GM12873 (cell line): ENCODE results near the gene MAPK8IP3.

ENCODE experiments used
- TF ChIP-seq, protein P1 (sequence below): IDR thresholded peaks from 2 replicates; pipeline ENCODE4 v1.5.1; 2012; ENCODE audit warnings: low read depth, mild to moderate bottlenecking, moderate library complexity, low read length, control low read depth; ENCODE audit not compliant: insufficient read depth; ENCODE audit errors: missing control alignments

The MAPK8IP3 gene

DNA sequence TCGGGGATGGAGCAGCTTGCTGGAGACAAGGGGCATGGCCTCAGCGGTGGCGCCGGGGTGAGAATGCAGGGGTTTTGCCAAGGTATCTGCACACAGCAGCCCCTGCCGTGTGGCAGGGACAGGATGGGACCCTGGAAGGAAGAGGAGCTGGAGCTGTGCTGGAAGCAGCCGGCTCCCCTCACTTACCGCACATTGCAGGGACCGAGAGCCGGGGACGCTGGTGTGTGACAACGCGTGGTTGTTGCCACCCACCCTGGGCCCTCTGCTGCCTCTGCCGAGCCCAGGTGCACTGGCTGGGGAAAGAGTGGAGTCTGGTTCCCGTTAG, 79.8 kb downstream of the MAPK8IP3 start:
- TF ChIP-seq, protein P1, sequence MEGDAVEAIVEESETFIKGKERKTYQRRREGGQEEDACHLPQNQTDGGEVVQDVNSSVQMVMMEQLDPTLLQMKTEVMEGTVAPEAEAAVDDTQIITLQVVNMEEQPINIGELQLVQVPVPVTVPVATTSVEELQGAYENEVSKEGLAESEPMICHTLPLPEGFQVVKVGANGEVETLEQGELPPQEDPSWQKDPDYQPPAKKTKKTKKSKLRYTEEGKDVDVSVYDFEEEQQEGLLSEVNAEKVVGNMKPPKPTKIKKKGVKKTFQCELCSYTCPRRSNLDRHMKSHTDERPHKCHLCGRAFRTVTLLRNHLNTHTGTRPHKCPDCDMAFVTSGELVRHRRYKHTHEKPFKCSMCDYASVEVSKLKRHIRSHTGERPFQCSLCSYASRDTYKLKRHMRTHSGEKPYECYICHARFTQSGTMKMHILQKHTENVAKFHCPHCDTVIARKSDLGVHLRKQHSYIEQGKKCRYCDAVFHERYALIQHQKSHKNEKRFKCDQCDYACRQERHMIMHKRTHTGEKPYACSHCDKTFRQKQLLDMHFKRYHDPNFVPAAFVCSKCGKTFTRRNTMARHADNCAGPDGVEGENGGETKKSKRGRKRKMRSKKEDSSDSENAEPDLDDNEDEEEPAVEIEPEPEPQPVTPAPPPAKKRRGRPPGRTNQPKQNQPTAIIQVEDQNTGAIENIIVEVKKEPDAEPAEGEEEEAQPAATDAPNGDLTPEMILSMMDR = no peak

DNA sequence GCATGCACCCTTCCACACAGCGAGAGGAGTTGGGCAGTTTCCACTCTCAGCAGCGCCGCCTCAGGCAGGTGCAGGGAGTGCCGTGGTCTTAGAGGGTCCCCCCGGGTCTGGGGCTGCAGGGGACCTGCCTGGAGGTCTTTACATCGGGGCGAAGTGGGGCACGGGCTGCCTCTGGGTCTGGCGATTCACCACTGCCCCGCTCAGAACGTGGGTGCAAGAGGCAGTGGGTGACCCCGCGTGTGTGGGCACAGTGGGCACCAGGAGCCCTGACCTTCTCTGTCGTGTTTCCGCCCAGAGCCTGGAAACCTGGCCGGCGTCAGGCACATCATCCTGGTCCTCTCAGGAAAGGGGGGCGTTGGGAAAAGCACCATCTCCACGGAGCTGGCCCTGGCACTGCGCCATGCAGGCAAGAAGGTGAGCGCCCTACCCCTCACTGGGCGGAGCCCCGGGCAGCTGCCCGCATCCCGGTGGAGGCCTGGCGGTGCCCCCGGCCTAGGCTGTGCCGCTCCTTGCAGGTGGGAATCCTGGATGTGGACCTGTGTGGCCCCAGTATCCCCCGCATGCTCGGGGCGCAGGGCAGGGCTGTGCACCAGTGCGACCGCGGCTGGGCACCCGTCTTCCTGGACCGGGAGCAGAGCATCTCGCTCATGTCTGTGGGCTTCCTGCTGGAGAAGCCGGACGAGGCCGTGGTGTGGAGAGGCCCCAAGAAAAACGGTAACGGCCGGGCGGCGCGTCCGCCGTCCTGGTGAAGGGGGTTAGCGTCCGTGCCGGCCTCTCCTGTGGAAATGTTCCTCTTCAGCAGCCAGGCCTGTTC, 80.5 kb downstream of the MAPK8IP3 start:
- TF ChIP-seq, protein P1 = peak; percentile 13

DNA sequence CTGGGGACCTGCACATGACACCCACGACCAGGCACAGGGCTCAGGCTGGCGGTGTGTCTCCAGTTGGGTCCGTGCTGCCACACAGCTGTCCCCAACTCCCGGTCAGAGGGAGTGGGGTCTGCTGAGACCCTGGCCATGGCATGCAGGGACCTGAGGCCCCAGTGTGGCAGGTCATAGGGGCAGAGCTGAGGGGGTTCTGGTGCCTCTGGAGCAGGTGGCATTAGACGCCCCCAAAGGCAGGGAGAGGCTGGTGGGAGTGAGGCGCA, 81.0 kb downstream of the MAPK8IP3 start:
- TF ChIP-seq, protein P1 = no peak

DNA sequence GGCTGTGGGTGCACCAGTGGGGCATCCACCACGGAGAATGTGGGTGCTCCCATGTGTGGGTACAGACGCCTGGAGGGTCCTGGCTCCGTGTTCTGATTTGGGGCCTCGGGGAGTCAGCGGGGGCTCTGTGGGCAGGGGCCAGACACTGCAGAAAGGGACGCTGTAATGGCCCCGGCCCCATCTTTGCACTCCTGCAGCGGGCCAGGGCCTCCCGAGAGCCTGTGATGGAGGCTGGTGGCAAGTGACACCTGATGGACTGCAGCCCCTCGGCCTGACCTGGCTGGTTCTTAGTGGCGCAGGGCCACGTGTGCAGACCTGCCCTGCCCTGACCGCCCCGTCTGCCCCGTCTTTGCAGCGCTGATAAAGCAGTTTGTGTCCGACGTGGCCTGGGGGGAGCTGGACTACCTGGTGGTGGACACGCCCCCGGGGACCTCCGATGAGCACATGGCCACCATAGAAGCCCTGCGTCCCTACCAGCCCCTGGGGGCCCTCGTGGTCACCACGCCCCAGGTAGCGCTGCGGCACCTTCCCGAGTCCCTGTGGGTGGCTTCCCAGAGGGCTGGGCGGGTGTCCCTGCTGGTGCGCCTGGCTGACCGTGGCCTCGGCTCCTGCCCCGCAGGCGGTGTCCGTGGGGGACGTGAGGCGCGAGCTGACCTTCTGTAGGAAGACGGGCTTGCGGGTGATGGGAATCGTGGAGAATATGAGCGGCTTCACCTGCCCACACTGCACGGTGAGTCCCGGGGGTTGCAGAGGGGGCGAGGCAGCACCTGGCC, 81.5 kb downstream of the MAPK8IP3 start:
- TF ChIP-seq, protein P1 = no peak

DNA sequence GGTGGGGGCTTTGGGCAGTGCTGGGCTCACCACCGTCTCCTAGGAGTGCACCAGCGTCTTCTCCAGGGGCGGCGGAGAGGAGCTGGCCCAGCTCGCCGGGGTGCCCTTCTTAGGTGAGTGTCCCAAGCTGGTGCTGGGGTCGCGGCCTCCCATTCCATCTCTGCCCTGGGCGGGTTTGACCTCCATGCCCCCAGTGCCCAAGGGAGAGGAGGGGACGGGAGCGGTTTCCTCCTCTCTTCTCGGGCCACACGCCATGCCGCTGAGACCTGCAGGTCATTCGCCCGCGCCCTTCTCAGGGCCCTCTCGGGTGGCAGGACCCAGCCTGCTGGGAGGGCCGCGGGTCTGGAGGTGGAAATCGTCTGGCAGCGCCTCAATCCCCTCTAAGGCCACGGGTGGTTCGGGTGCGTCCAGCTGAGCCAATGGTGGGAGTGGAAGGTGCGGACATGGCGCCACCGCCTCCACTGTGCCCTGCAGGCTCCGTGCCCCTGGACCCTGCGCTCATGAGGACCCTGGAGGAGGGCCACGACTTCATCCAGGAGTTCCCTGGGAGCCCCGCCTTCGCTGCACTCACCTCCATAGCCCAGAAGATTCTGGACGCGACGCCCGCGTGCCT, 82.2 kb downstream of the MAPK8IP3 start:
- TF ChIP-seq, protein P1 = no peak

DNA sequence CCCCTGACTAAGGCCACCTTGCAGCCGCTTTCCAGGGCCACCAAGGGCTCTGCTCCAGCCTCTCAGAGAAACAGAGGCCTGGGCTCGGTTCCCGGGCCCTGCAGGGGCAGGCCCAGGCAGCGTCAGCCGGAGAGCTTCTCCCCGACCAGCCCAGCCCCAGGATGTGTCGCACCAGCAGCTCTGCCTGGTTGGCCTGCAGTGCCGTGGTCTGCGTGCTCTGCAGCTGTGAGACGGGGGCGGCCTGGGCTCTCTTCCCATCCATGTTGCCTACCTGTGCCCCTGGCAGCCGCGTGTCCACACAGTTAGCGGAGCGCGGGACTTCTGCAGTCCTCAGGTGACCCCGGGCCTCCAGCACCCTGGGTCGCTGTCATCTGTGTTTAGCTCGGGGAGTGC, 82.7 kb downstream of the MAPK8IP3 start:
- TF ChIP-seq, protein P1 = no peak

DNA sequence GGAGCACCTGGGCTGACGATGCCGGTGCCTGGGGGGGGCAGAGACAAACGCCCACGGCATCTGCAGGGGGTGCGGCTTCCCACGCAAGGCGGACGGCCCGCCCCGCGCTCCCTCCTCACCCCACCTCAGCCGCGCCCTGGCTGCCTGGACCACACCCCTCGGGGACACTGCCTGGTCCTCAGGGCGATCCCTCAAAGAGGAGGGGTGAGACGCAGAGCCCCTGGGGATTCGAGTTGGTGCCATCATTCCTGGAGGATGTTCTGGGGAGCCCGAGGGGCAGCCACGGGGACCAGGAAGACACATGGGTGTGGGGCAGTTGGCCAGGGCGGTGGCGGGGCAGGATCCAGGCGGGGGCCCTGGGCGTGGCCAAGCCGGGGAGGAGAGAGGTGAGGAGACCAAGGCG, 83.6 kb downstream of the MAPK8IP3 start:
- TF ChIP-seq, protein P1 = no peak
